Adipocyte (in vitro differentiated cells): ENCODE measurements around the gene CCNK.
A peak's percentile ranks its signal among the peaks of the same experiment; 100 is the strongest.

Source experiments
- DNase-seq: peaks from one replicate; pipeline ENCODE4 v3.0.0-alpha.2; 2015; ENCODE audit warnings: low read depth
- H3K27me3 ChIP-seq: replicated peaks from 2 replicates; pipeline ENCODE4 v1.7.0; 2013; ENCODE audit warnings: mild to moderate bottlenecking, low read length, moderate library complexity; ENCODE audit not compliant: control insufficient read depth, insufficient read depth
- H3K36me3 ChIP-seq: 2 replicates; pipeline ENCODE4 v1.7.0; 2013; ENCODE audit warnings: low read length, mild to moderate bottlenecking, moderate library complexity; ENCODE audit not compliant: control insufficient read depth, insufficient read depth, severe bottlenecking
- H3K4me1 ChIP-seq: 2 replicates; pipeline ENCODE4 v1.7.0; 2013; ENCODE audit warnings: mild to moderate bottlenecking, low read length, moderate library complexity; ENCODE audit not compliant: control insufficient read depth, insufficient read depth
- H3K4me3 ChIP-seq: 2 replicates; pipeline ENCODE4 v1.7.0; 2013; ENCODE audit warnings: mild to moderate bottlenecking, low read length, moderate library complexity
- H3K9ac ChIP-seq: 2 replicates; pipeline ENCODE4 v1.7.0; 2013; ENCODE audit warnings: mild to moderate bottlenecking, low read length, moderate library complexity
- H3K9me3 ChIP-seq: 2 replicates; pipeline ENCODE4 v1.7.0; 2013; ENCODE audit warnings: mild to moderate bottlenecking, low read length, moderate library complexity; ENCODE audit not compliant: control insufficient read depth

CCNK gene

DNA sequence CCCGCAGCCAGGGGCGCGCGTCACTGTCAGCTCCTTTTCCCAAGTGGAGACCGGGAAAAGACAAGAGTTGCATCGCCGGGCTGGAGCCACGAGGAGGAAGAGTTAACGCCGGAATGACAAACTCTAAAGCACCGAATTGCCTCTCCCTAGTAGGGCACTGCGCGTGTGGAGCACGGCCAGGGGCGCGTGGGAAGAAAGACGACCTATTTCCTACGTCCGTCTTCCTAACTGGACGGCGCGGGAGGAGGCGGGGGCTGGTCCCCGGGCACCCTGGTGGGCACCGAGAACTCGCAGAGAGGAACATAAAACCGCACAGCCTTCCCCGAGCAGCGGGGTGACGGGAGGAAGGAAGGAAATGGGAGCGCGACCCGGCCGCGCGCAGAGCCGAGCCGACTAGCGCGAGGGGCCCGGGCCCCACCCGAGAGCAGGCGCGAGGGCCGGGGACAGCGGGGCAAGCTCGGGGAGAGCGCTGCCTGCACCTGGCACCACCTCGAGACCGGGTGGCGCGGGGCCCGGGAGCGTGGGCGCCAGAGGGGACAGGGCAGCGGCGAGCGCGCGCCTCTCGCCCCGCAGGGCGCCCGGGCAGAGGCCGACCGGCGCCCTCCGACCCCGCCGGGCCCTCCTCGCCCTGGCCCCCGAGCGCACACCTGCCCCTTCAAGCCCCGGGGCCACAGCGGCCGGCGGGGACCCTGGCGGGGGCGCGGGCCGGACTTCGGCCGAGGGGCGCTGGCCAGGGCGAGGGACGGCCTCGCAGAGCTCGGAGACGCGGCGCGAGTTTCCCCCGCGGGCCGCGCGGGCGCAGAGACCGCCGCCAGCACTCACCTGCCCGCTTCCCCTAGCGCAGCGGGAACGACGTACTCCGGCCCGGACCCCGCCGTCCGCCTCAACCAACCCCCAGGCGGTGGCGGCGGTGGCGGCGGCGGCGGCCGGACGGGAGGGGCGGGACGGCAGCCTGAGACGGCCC, 1.0 kb upstream of the CCNK start, which contains the start of gene SETD3:
Gene SETD3, minus strand, starts transcription at position 954 of the 964 bp plus-strand sequence. CDS start 15,054 bp downstream, outside the sequence.
- Histone ChIP-seq H3K4me3 (peak within 1 kb of the TSS; percentile 94), H3K4me1 (peaks cover 53% of the 10 kb centered on the region), H3K9me3 (no peaks in the 10 kb centered on the region), H3K9ac (peak within 1 kb of the TSS; percentile 93), H3K27me3 (no peaks in the 10 kb centered on the region), H3K36me3 (no peaks in the 10 kb centered on the region)
- peak; percentile 86 for DNase-seq

DNA sequence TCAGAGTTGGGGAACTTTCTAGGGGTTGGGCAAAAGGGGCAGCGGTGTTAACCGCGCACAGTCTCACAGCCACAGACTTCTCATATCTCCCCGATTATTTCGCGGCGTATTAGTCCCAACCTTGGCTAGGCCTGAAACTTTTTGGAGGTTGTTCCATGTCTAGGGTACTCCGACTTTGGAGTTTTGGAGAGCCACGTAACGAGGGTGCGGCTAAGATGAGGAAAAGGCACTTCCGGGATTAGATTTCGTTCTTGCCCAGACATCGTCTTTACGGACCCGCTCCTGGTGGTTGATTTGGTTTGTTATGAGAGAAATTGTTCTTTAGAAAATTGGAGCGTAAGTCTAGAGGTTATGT, 513 bp downstream of the CCNK start:
- H3K9me3 ChIP-seq, result no peaks in the 10 kb centered on the region
- peak overlapping the region; percentile 93 for H3K9ac ChIP-seq
- peak overlapping the region; percentile 94 for H3K4me3 ChIP-seq
- no peaks in the 10 kb centered on the region for H3K36me3 ChIP-seq
- peaks cover 42% of the 10 kb centered on the region for H3K4me1 ChIP-seq
- no peaks in the 10 kb centered on the region for H3K27me3 ChIP-seq
- peak; percentile 78 for DNase-seq

DNA sequence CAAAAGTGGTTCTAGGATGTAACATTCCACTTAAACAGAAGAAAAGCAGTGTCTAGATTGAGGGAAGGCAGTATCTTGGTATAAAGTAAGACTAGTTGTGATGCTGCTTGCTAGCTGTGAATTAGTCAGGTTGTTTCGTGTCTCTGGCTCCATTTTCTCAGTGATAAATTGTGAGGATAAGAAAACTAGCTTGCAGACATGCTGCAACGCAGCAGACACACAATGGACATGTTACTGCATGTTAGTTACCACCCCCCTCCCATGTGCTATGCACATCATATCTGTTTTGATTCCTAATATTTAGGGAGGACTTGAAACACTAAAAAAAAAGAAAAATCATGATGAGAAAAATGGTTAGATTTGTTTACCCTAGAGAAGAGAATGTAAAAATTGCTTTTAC, 2.9 kb downstream of the CCNK start:
- Histone ChIP-seq H3K9me3 (no peaks in the 10 kb centered on the region), H3K4me3 (no peak overlapping the region), H3K27me3 (no peaks in the 10 kb centered on the region), H3K4me1 (peaks cover 45% of the 10 kb centered on the region), H3K36me3 (no peaks in the 10 kb centered on the region), H3K9ac (no peak overlapping the region)
- DNase-seq, result no peak

DNA sequence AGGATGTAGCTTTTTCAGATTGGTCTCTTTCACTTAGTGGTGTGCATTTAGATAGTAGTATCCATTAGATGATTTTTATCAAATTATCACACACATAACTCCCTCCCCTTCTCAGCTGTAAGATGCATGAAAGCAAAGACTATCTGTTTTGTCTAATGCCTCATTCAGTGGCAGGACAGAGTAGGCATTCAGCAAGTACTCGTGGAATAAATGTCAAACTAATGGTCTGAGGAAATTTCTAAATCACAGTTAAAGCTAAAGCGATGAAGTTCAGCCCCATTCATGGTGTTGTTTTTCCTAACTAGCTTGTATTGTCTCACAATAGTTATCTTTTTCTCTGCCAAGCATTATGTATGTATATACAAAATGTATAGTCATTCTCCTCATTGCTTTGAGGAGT, 16.1 kb downstream of the CCNK start:
- Histone ChIP-seq H3K27me3 (no peaks in the 10 kb centered on the region), H3K4me1 (no peaks in the 10 kb centered on the region), H3K36me3 (peaks cover 88% of the 10 kb centered on the region), H3K9me3 (no peaks in the 10 kb centered on the region), H3K4me3 (no peak overlapping the region), H3K9ac (no peak overlapping the region)
- DNase-seq, result no peak

DNA sequence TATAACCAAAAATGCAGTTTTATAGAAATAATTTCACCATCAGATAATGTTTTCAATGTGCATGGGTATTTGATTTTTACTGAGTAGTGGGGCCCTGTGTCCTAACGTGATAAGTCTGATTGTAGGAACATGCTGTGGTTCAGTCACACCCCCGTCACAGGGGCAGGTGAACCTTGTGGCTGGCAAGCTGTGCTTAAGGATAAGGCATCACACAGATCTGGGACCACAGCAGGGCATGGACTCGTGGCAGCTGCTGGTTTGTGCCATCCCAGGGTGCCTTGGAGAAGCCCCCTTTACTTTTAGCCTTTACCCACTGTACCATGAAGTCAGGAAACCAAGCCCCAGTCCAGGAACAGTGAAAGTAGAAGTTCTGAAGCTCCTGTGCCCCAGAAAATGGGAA, 16.7 kb downstream of the CCNK start:
- DNase-seq, result no peak
- Histone ChIP-seq H3K4me1 (no peaks in the 10 kb centered on the region), H3K9ac (no peak overlapping the region), H3K27me3 (no peaks in the 10 kb centered on the region), H3K4me3 (no peak overlapping the region), H3K9me3 (no peaks in the 10 kb centered on the region), H3K36me3 (peaks cover 88% of the 10 kb centered on the region)

DNA sequence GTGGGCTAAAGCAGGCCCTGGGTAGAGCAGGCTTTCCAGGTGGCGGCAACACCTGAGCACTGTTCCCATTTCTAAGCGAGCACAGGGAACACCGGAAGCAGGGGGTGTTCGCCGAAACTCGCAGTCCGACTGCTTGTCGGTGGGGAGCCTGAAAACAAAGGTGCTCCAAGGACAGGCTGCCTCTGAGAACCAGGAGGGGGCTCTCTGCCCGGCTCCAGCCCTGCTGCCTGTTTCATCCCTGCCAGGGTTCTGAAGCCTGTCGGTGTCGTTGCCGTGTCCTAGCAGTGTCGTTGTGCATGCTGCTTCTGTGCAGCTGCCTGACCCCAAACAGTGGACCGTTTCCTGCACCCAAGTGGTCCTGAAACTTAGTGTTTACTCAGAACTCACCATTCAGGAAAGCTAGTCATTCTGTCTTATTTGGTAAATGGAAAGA, 21.8 kb downstream of the CCNK start:
- Histone ChIP-seq H3K9me3 (no peaks in the 10 kb centered on the region), H3K4me3 (no peak overlapping the region), H3K27me3 (no peaks in the 10 kb centered on the region), H3K36me3 (peaks cover 92% of the 10 kb centered on the region), H3K4me1 (no peaks in the 10 kb centered on the region), H3K9ac (no peak overlapping the region)
- no peak for DNase-seq

DNA sequence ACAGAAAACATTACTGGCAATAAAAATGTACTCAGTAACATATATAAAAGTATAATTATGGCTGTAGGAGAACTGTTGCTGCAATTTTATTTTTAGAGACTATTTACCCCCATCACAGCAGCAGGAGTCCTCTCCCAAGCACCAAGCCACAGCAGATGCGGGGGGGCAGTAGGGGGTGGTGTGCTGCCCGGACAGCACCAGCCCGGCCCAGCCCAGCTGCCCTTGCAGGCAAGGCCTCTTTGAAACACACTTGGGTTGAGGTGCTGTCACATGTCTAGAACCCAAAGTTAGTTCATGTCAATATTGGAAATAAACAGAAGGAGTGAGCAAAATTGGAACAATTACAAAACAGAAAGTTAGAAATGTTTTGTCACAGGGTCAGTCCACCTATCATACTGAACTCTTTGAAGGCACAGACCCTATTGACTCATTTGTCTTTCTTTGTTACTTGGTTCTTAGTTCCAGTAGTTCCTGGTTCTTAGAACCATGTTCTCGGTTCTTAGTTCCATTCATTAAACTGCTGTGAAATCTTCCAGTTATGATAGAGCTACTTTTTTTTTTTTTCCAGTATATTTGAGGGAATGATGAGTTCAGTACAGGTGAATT, 22.7 kb downstream of the CCNK start:
- no peaks in the 10 kb centered on the region for H3K27me3 ChIP-seq
- no peaks in the 10 kb centered on the region for H3K9me3 ChIP-seq
- peaks cover 94% of the 10 kb centered on the region for H3K36me3 ChIP-seq

DNA sequence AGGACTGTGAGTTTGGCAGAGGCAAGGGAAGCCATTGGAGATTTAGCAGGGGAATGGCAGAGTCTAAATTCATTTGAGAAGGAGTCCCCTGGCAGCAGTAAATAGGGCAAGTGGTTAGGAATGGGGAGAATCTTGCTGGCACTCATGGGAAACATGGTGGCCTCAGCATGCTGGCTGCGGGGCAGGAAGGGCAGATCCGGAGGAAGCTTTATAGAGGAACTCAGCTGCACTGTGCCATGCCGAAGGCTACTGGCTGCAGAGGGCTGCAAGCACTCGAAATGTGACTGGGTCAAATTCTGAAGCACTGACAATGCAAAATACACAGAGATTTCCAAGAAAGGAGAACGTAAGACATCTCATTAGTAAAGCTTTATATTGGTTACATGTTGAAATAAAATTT, 23.9 kb downstream of the CCNK start:
- Histone ChIP-seq H3K4me3 (no peak overlapping the region), H3K9ac (no peak overlapping the region), H3K9me3 (no peaks in the 10 kb centered on the region), H3K36me3 (peaks cover 98% of the 10 kb centered on the region), H3K4me1 (no peaks in the 10 kb centered on the region), H3K27me3 (no peaks in the 10 kb centered on the region)
- DNase-seq, result no peak

More for the DNA sequence above, 22.7 kb downstream of the CCNK start:
- H3K4me3 ChIP-seq, result no peak overlapping the region
- H3K9ac ChIP-seq, result no peak overlapping the region
- DNase-seq, result no peak
- H3K4me1 ChIP-seq, result no peaks in the 10 kb centered on the region

DNA sequence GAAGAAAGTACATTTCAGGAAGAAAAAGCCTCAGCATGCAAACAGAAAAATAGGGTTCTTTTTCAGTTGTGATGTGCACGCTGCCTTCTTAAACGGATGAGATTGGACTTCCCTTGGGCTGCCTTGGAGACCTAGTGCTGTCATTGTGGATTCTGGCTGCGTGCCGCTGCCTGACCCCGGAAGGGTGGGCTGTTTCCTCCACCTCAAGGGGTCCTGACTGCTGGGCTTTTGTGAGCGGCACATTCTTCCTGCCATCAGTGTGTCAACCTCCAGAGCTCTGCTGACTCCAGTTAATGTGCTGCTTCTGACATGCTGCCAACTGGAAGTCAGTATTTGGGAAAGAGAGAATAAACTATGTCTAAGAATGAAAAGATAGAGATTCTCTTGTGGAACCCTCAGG, 25.1 kb downstream of the CCNK start:
- H3K9me3 ChIP-seq, result no peaks in the 10 kb centered on the region
- DNase-seq, result no peak
- no peak overlapping the region for H3K9ac ChIP-seq
- no peak overlapping the region for H3K4me3 ChIP-seq
- H3K27me3 ChIP-seq, result no peaks in the 10 kb centered on the region
- H3K4me1 ChIP-seq, result peaks cover 7% of the 10 kb centered on the region
- peaks cover 86% of the 10 kb centered on the region for H3K36me3 ChIP-seq

DNA sequence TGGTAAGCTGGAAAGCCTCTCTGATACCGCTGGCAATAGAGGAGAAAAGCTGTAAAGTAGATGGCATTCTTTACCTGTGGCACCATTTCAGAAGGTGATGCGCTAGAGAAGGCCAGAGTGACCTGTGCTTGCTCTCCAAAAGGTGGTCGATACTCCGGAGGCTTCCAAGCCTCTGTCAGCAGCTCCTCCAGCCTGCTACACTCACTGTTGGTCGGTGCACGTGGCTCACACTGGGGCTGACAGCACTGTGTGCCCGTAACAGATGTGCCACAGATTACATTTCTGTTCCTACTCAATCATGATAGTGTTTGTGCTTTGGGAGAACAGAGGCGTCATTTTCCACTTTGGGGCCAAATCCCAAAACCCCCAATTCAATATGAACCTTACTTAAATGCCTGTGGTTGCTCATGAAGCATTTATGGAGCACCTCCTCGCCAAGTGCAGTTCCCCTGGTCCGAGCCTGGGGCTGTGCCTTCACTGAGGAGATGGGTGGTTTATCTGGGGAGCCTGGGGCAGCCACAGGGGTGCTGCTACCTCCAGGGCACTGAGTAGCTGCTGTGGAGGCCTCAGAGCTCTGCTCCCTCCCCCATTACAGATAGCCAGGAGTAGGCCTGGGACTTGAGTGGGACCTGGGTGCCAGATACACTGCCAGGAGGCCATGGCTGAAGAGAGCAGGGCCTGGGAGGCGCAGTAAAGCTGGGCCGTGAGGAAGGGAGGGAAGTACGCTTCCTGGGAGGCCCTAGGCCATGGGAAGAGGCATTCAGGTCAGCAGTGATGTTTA, 26.8 kb downstream of the CCNK start:
- DNase-seq, result no peak
- Histone ChIP-seq H3K36me3 (peaks cover 77% of the 10 kb centered on the region), H3K9ac (no peak overlapping the region), H3K27me3 (no peaks in the 10 kb centered on the region), H3K4me1 (peaks cover 14% of the 10 kb centered on the region), H3K9me3 (no peaks in the 10 kb centered on the region), H3K4me3 (no peak overlapping the region)
